ENCODE results near the gene PLK5. TPM values are rescaled to one million over a fixed set of nuclear protein-coding genes. Genes with fewer than 3 reads are reported as not detected.
"Not testable (repeated sequence)": the region's sequence is repeated elsewhere in the genome, so short reads cannot be mapped to it uniquely, and the experiment has no call there.

Gene PLK5
- total RNA-seq, 1 experiment from 2014 or later: 0.57 TPM

DNA sequence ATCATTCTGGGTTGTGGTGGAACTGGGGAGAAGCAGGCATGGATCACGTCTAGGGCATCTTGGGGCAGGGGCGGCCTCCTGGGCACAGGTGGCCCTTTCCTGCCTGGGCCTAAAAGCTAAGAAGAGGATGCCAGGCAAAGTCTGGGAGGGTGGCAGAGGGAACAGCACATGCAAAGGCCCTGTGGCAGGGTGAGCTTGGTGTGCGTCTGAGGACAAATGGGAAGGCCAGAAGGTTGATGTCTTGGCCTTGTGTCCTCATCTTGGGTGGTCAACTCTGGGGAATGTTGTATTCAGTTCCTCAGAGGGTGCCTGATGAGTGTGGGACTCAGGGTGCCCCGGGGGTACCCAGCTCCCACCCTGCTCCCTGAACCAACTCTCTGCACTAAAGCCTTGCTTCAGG, 5.4 kb upstream of the PLK5 start:
- Histone ChIP-seq H3K23ac (ENCODE audit: insufficient read length, low read depth, low read length) (no peak overlapping the region), H3T11ph (ENCODE audit: low read length) (no peak overlapping the region), H3K79me1 (ENCODE audit: insufficient read depth, low read depth, low read length, poor library complexity, severe bottlenecking) (no peaks in the 10 kb centered on the region), H4K5ac (ENCODE audit: insufficient read length, low read depth, low read length) (no peak overlapping the region), H2BK20ac (ENCODE audit: low read depth, low read length, poor library complexity, severe bottlenecking) (no peak overlapping the region), H2BK15ac (ENCODE audit: low read depth, low read length) (no peak overlapping the region), H3K56ac (ENCODE audit: insufficient read length, low read depth, low read length) (no peak overlapping the region), H3K4ac (ENCODE audit: low read depth, low read length) (no peak overlapping the region), H2BK12ac (ENCODE audit: insufficient read length, low read depth, low read length) (no peak overlapping the region), H2BK120ac (ENCODE audit: low read depth, low read length, poor library complexity, severe bottlenecking) (no peak overlapping the region), H4K91ac (ENCODE audit: insufficient read length, low read depth, low read length) (no peak overlapping the region), H3K27ac (ENCODE audit: insufficient read length, low read depth, low read length) (no peak overlapping the region), H4K20me1 (ENCODE audit: control insufficient read depth, insufficient read depth, insufficient read length) (no peaks in the 10 kb centered on the region), H3K27me3 (ENCODE audit: insufficient read depth, low read length) (peaks cover 6% of the 10 kb centered on the region; the same call in 1 of the 2 replicates), H3K23me2 (ENCODE audit: insufficient read length, low read depth, low read length, poor library complexity, severe bottlenecking) (no peaks in the 10 kb centered on the region), H3K79me2 (ENCODE audit: insufficient read depth, low read length) (no peaks in the 10 kb centered on the region), H3K14ac (ENCODE audit: insufficient read depth, low read length) (no peak overlapping the region), H3K9me3 (ENCODE audit: control insufficient read depth, low read depth, low read length) (no peaks in the 10 kb centered on the region), H2BK5ac (ENCODE audit: insufficient read length, low read length) (no peak overlapping the region), H3K4me2 (ENCODE audit: insufficient read depth, insufficient read length, low read length) (no peak overlapping the region), H3K4me1 (ENCODE audit: insufficient read depth, low read length) (no peaks in the 10 kb centered on the region), H3K18ac (ENCODE audit: insufficient read length, low read depth, low read length) (no peak overlapping the region), H4K8ac (replicated peaks; ENCODE audit: insufficient read length, low read depth, low read length) (no peak overlapping the region), H2AFZ (ENCODE audit: low read length) (no peak overlapping the region), H3K9ac (ENCODE audit: extremely low read depth, insufficient read length, low read length) (no peak overlapping the region), H2AK5ac (ENCODE audit: insufficient read length, low read length) (no peak overlapping the region)
- H3K4me1 Mint-ChIP-seq: no peaks in the 10 kb centered on the region
- TF ChIP-seq, protein P1, sequence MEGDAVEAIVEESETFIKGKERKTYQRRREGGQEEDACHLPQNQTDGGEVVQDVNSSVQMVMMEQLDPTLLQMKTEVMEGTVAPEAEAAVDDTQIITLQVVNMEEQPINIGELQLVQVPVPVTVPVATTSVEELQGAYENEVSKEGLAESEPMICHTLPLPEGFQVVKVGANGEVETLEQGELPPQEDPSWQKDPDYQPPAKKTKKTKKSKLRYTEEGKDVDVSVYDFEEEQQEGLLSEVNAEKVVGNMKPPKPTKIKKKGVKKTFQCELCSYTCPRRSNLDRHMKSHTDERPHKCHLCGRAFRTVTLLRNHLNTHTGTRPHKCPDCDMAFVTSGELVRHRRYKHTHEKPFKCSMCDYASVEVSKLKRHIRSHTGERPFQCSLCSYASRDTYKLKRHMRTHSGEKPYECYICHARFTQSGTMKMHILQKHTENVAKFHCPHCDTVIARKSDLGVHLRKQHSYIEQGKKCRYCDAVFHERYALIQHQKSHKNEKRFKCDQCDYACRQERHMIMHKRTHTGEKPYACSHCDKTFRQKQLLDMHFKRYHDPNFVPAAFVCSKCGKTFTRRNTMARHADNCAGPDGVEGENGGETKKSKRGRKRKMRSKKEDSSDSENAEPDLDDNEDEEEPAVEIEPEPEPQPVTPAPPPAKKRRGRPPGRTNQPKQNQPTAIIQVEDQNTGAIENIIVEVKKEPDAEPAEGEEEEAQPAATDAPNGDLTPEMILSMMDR (conservative IDR thresholded peaks at IDR 0.05): no peak
- no peak overlapping the region for H3K4me3 Mint-ChIP-seq
- no CpG with 5 or more reads among the region's 4 CpGs for WGBS (ENCODE audit: extremely low coverage, insufficient read length, low lambda C conversion rate)
- no peak for DNase-seq
- peaks cover 83% of the 10 kb centered on the region for H3K27me3 Mint-ChIP-seq (ENCODE audit: low read depth)
- H3K36me3 Mint-ChIP-seq (ENCODE audit: insufficient read depth in 1 of 3, low read depth in 3 of 3): no peaks in the 10 kb centered on the region
- H3K27ac Mint-ChIP-seq: no peak overlapping the region
- H3K9me3 Mint-ChIP-seq: peaks cover 0 to 8% of the 10 kb centered on the region in 2 experiments; a peak in 2 of 5 replicates

DNA sequence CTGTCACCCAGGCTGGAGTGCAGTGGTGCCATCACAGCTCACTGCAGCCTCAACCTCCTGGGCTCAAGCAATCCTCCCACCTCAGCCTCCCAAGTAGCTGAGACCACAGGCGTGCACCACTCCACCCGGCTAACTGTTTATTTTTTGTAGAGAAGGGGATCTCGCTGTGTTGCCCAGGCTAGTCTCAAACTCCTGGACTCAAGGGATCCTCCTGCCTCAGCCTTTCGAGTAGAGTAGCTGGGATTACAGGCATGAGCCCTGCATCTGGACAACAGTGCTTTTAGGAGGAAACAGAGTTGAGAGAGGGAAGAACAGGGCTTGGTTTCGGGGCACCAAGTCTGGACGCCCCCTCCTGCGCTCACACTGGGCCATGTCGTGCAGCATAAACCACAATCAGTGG, 4.1 kb upstream of the PLK5 start:
- not testable (repeated sequence) for DNase-seq; H3K9me3 ChIP-seq (ENCODE audit: control insufficient read depth, low read depth, low read length); H3K79me1 ChIP-seq (ENCODE audit: insufficient read depth, low read depth, low read length, poor library complexity, severe bottlenecking); H3K27ac Mint-ChIP-seq; H3K14ac ChIP-seq (ENCODE audit: insufficient read depth, low read length); H3K4me2 ChIP-seq (ENCODE audit: insufficient read depth, insufficient read length, low read length); H3K79me2 ChIP-seq (ENCODE audit: insufficient read depth, low read length); H4K20me1 ChIP-seq (ENCODE audit: control insufficient read depth, insufficient read depth, insufficient read length); H3K4me3 Mint-ChIP-seq; H3K36me3 Mint-ChIP-seq (ENCODE audit: insufficient read depth in 1 of 3, low read depth in 3 of 3); H2BK15ac ChIP-seq (ENCODE audit: low read depth, low read length); H2BK12ac ChIP-seq (ENCODE audit: insufficient read length, low read depth, low read length); H3K27ac ChIP-seq (ENCODE audit: insufficient read length, low read depth, low read length); H4K5ac ChIP-seq (ENCODE audit: insufficient read length, low read depth, low read length); H4K8ac ChIP-seq (replicated peaks; ENCODE audit: insufficient read length, low read depth, low read length); H2BK120ac ChIP-seq (ENCODE audit: low read depth, low read length, poor library complexity, severe bottlenecking); H3K56ac ChIP-seq (ENCODE audit: insufficient read length, low read depth, low read length); H3T11ph ChIP-seq (ENCODE audit: low read length); H3K9ac ChIP-seq (ENCODE audit: extremely low read depth, insufficient read length, low read length); H2BK5ac ChIP-seq (ENCODE audit: insufficient read length, low read length); H3K18ac ChIP-seq (ENCODE audit: insufficient read length, low read depth, low read length); H4K91ac ChIP-seq (ENCODE audit: insufficient read length, low read depth, low read length); H3K4me1 Mint-ChIP-seq; H3K23ac ChIP-seq (ENCODE audit: insufficient read length, low read depth, low read length); H3K23me2 ChIP-seq (ENCODE audit: insufficient read length, low read depth, low read length, poor library complexity, severe bottlenecking); H2AFZ ChIP-seq (ENCODE audit: low read length); H2BK20ac ChIP-seq (ENCODE audit: low read depth, low read length, poor library complexity, severe bottlenecking); H3K4me1 ChIP-seq (ENCODE audit: insufficient read depth, low read length); H3K4ac ChIP-seq (ENCODE audit: low read depth, low read length); H2AK5ac ChIP-seq (ENCODE audit: insufficient read length, low read length)
- H3K27me3 Mint-ChIP-seq (ENCODE audit: low read depth): peaks cover 81% of the 10 kb centered on the region
- peaks cover 13% of the 10 kb centered on the region; the same call in 1 of the 2 replicates for H3K27me3 ChIP-seq (ENCODE audit: insufficient read depth, low read length)
- WGBS (ENCODE audit: extremely low coverage, insufficient read length, low lambda C conversion rate): no CpG with 5 or more reads among the region's 8 CpGs
- H3K9me3 Mint-ChIP-seq: peaks cover 0 to 14% of the 10 kb centered on the region in 2 experiments; a peak in 3 of 5 replicates
